ENCODE results near the gene C1QL2.

GRCh38 chr2:119142824-119143223, 15.7 kb downstream of the C1QL2 start:
- TF ChIP-seq CTCF (IDR thresholded peaks at IDR 0.05; ENCODE audit: insufficient read depth, low read length): no peak
- TF ChIP-seq, protein P1, sequence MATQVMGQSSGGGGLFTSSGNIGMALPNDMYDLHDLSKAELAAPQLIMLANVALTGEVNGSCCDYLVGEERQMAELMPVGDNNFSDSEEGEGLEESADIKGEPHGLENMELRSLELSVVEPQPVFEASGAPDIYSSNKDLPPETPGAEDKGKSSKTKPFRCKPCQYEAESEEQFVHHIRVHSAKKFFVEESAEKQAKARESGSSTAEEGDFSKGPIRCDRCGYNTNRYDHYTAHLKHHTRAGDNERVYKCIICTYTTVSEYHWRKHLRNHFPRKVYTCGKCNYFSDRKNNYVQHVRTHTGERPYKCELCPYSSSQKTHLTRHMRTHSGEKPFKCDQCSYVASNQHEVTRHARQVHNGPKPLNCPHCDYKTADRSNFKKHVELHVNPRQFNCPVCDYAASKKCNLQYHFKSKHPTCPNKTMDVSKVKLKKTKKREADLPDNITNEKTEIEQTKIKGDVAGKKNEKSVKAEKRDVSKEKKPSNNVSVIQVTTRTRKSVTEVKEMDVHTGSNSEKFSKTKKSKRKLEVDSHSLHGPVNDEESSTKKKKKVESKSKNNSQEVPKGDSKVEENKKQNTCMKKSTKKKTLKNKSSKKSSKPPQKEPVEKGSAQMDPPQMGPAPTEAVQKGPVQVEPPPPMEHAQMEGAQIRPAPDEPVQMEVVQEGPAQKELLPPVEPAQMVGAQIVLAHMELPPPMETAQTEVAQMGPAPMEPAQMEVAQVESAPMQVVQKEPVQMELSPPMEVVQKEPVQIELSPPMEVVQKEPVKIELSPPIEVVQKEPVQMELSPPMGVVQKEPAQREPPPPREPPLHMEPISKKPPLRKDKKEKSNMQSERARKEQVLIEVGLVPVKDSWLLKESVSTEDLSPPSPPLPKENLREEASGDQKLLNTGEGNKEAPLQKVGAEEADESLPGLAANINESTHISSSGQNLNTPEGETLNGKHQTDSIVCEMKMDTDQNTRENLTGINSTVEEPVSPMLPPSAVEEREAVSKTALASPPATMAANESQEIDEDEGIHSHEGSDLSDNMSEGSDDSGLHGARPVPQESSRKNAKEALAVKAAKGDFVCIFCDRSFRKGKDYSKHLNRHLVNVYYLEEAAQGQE (IDR thresholded peaks at IDR 0.05; ENCODE audit: insufficient replicate concordance, low read depth): no peak

All from HL-60 (cell line).